ENCODE results near the gene GPRIN1. TPM values are rescaled to one million over a fixed set of nuclear protein-coding genes. Genes with fewer than 3 reads are reported as not detected.
A peak's percentile ranks its signal among the peaks of the same experiment; 100 is the strongest.

Gene GPRIN1
- total and polyA plus RNA-seq, 3 donors from 2014 or later, result 2.5 to 8.4 (median 5.7) TPM

DNA sequence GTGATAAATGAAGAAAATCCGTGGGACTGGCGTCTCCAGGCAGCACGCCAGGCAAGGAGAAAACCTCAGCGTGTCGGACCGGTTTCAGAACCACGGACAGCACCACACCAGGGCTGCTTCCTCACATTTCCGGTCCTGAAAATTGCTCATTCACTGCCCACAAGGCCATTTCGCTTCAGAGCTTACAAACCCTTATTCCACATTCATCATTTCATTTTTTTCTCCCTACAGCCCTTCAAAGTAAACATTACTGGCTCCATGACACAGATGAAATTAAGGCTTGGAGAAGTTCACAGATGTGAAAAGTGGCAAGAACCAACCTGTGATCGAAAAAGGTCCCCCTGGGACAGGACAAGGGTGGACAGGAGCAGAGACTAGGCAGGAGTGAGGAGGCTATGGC, 1.5 kb upstream of the GPRIN1 start:
- Histone ChIP-seq H3K36me3 (ENCODE audit: low read depth, missing control alignments) (no peaks in the 10 kb centered on the region), H3K4me1 (peaks cover 4% of the 10 kb centered on the region), H3K27ac (no peak overlapping the region), H3K9me3 (no peaks in the 10 kb centered on the region), H3K4me3 (no peak overlapping the region), H3K27me3 (no peaks in the 10 kb centered on the region)
- TF ChIP-seq, protein P1, sequence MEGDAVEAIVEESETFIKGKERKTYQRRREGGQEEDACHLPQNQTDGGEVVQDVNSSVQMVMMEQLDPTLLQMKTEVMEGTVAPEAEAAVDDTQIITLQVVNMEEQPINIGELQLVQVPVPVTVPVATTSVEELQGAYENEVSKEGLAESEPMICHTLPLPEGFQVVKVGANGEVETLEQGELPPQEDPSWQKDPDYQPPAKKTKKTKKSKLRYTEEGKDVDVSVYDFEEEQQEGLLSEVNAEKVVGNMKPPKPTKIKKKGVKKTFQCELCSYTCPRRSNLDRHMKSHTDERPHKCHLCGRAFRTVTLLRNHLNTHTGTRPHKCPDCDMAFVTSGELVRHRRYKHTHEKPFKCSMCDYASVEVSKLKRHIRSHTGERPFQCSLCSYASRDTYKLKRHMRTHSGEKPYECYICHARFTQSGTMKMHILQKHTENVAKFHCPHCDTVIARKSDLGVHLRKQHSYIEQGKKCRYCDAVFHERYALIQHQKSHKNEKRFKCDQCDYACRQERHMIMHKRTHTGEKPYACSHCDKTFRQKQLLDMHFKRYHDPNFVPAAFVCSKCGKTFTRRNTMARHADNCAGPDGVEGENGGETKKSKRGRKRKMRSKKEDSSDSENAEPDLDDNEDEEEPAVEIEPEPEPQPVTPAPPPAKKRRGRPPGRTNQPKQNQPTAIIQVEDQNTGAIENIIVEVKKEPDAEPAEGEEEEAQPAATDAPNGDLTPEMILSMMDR (IDR thresholded peaks at IDR 0.05), result no peak
- no peak for TF ChIP-seq POLR2A (IDR thresholded peaks at IDR 0.05)
- peak; percentile 88 for DNase-seq
- intact Hi-C loops (cut with DNase I; ENCODE audit: low total_unique reads), result no loop called here
- WGBS, 2 donors, result 10% methylated on average over 10 of the region's 10 CpGs

GRCh38 chr5:176610435-176610773, 448 bp upstream of the GPRIN1 start:
- no peak overlapping the region for H3K27ac ChIP-seq
- WGBS, 2 donors, result 2% methylated on average over 25 of the region's 31 CpGs; no CpG with 5 or more reads in 1 of the 2 donors
- H3K4me1 ChIP-seq, result peaks cover 4% of the 10 kb centered on the region
- no peaks in the 10 kb centered on the region for H3K36me3 ChIP-seq (ENCODE audit: low read depth, missing control alignments)
- no peaks in the 10 kb centered on the region for H3K27me3 ChIP-seq
- intact Hi-C loops (cut with DNase I; ENCODE audit: low total_unique reads), result no loop called here
- no peak for TF ChIP-seq POLR2A (IDR thresholded peaks at IDR 0.05)
- TF ChIP-seq, protein P1 (IDR thresholded peaks at IDR 0.05), result no peak
- H3K4me3 ChIP-seq, result peak overlapping the region; percentile 55 to 67
- no peaks in the 10 kb centered on the region for H3K9me3 ChIP-seq
- no peak for DNase-seq

- TF ChIP-seq, protein P1 (IDR thresholded peaks at IDR 0.05), result no peak
- no peak for TF ChIP-seq POLR2A (IDR thresholded peaks at IDR 0.05)
- Histone ChIP-seq H3K36me3 (ENCODE audit: low read depth, missing control alignments) (no peaks in the 10 kb centered on the region), H3K27ac (no peak overlapping the region), H3K27me3 (no peaks in the 10 kb centered on the region), H3K4me1 (peaks cover 4% of the 10 kb centered on the region), H3K4me3 (peak overlapping the region; percentile 55 to 67), H3K9me3 (no peaks in the 10 kb centered on the region)
- WGBS, 2 donors, result 26 to 70% methylated on average over 14 to 45 of the region's 46 CpGs
- intact Hi-C loops (cut with DNase I; ENCODE audit: low total_unique reads), result no loop called here
- DNase-seq, result no peak
These were observed 826 bp downstream of the GPRIN1 start for GRCh38 chr5:176608937-176609723.

DNA sequence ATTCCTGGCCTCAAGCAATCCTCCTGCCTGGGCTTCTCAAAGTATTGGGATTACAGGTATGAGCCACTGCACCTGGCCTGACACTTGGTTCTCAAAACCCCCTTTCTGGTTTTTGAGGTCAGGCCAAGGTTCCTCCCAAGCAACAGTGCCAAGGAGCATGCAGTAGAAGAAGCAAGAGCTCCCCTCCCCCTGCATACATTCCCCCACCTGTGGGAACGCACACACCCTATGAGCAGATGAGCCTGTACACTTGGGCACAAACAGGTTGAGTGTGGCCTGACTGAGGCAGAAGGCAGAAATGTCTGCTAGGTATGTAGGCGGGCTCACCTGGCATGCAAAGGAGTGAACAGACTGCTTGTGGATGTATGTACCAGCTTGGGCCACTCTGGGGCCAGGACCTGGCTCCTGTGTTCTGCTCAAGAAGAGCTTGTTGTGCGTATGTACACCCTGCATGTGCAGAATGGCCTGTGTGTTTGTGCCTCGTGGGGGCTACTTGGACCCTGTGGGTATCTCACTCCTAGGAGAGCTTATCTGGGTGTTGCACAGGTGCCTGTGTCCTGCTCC, 1.7 kb downstream of the GPRIN1 start:
- intact Hi-C loops (cut with DNase I; ENCODE audit: low total_unique reads), result no loop called here

More for the DNA sequence above, 1.7 kb downstream of the GPRIN1 start:
- no peak for DNase-seq
- peaks cover 4% of the 10 kb centered on the region for H3K4me1 ChIP-seq
- H3K27me3 ChIP-seq, result no peaks in the 10 kb centered on the region
- WGBS, 2 donors, result 80 to 83% methylated on average over 1 to 4 of the region's 4 CpGs
- no peak overlapping the region for H3K4me3 ChIP-seq
- no peaks in the 10 kb centered on the region for H3K9me3 ChIP-seq
- TF ChIP-seq, protein P1 (IDR thresholded peaks at IDR 0.05), result no peak
- no peak for TF ChIP-seq POLR2A (IDR thresholded peaks at IDR 0.05)
- H3K27ac ChIP-seq, result no peak overlapping the region
- H3K36me3 ChIP-seq (ENCODE audit: low read depth, missing control alignments), result no peaks in the 10 kb centered on the region

Data from testis (tissue), 3 donors.